Measurements from ENCODE around the gene LSS. TPM values are rescaled to one million over a fixed set of nuclear protein-coding genes. Genes with fewer than 3 reads are reported as not detected.
A peak's percentile ranks its signal among the peaks of the same experiment; 100 is the strongest.

Gene LSS
- total and polyA plus RNA-seq, 8 donors: 16.1 to 34.1 (median 25.2) TPM

GRCh38 chr21:46229923-46230260 lies 1.3 kb upstream of the LSS start:
- FAIRE-seq: no peak
- WGBS, 2 donors: 88% methylated on average over 6 of the region's 6 CpGs
- Histone ChIP-seq H3K4me1 (peaks cover 6 to 17% (median 7%) of the 10 kb centered on the region in 3 donors), H3K27ac (peak overlapping the region in 1 of 4 donors; percentile 29), H3K4me3 (peak overlapping the region in 2 of 4 donors; percentile 73 to 96), H3K9me3 (no peaks in the 10 kb centered on the region), H3K27me3 (no peaks in the 10 kb centered on the region), H3K36me3 (peaks cover 0 to 4% (median 4%) of the 10 kb centered on the region in 3 donors)
- TF ChIP-seq CTCF (IDR thresholded peaks at IDR 0.05): no peak
- DNase-seq: no peak
- no peak for ATAC-seq
- intact Hi-C loops (cut with DNase I): no loop called here

GRCh38 chr21:46229133-46229922 lies 754 bp upstream of the LSS start:
- DNase-seq (peak; percentile 31 to 89 (median 68)), FAIRE-seq (no peak), ATAC-seq (peak; percentile 47 to 65 (median 58))
- intact Hi-C loops (cut with DNase I): no loop called here
- Histone ChIP-seq H3K4me3 (peak overlapping the region; percentile 47 to 96 (median 64)), H3K36me3 (no peaks in the 10 kb centered on the region), H3K27me3 (no peaks in the 10 kb centered on the region), H3K9me3 (no peaks in the 10 kb centered on the region), H3K27ac (peak overlapping the region in 1 of 4 donors; percentile 29), H3K4me1 (peaks cover 6 to 17% (median 7%) of the 10 kb centered on the region in 3 donors)
- peak; percentile 14 to 34 (median 30) for TF ChIP-seq CTCF (IDR thresholded peaks at IDR 0.05)
- WGBS, 2 donors: 4 to 5% methylated on average over 47 to 69 of the region's 72 CpGs

GRCh38 chr21:46227811-46228344 lies 696 bp downstream of the LSS start:
- no peaks in the 10 kb centered on the region for H3K9me3 ChIP-seq
- 1 to 2% methylated on average over 20 of the region's 20 CpGs for WGBS, 2 donors
- peak overlapping the region; percentile 66 to 75 (median 70) for H3K27ac ChIP-seq
- FAIRE-seq (no peak), DNase-seq (peak in 2 of 6 donors; percentile 30 to 56), ATAC-seq (peak in 3 of 4 donors; percentile 1 to 3 (median 2))
- H3K4me3 ChIP-seq: peak overlapping the region; percentile 90 to 98 (median 93)
- H3K27me3 ChIP-seq: no peaks in the 10 kb centered on the region
- peaks cover 6 to 17% (median 7%) of the 10 kb centered on the region in 3 donors for H3K4me1 ChIP-seq
- no peak for TF ChIP-seq CTCF (IDR thresholded peaks at IDR 0.05)
- H3K36me3 ChIP-seq: no peaks in the 10 kb centered on the region
- intact Hi-C loops (cut with DNase I): no loop called here

- no peaks in the 10 kb centered on the region for H3K27me3 ChIP-seq
- H3K27ac ChIP-seq: peak overlapping the region in 1 of 4 donors; percentile 14
- 29 to 33% methylated on average over 4 of the region's 4 CpGs for WGBS, 2 donors
- no peaks in the 10 kb centered on the region for H3K36me3 ChIP-seq
- H3K4me3 ChIP-seq: peak overlapping the region in 2 of 4 donors; percentile 90 to 96
- H3K4me1 ChIP-seq: peaks cover 6 to 17% (median 7%) of the 10 kb centered on the region in 3 donors
- FAIRE-seq (no peak), DNase-seq (peak in 1 of 6 donors; percentile 21), ATAC-seq (peak in 2 of 4 donors; percentile 6)
- TF ChIP-seq CTCF (IDR thresholded peaks at IDR 0.05): no peak
- intact Hi-C loops (cut with DNase I): no loop called here
- no peaks in the 10 kb centered on the region for H3K9me3 ChIP-seq
These were observed 1.5 kb downstream of the LSS start for GRCh38 chr21:46226920-46227599.

Measured in pancreas (tissue), 10 donors.